Stimulated activated CD4-positive, alpha-beta T cell treated with anti-CD3 and anti-CD28 coated beads, TNF-alpha, amount 100 ng/mL, for 48 hours (primary cell): ENCODE measurements around the gene JAZF1.

Experiments used
- DNase-seq, 3 donors: peaks; one replicate each; pipeline ENCODE4 v3.0.0-alpha.2; 2020; ENCODE audit warnings: low read depth in 3 of 3

Gene JAZF1

DNA sequence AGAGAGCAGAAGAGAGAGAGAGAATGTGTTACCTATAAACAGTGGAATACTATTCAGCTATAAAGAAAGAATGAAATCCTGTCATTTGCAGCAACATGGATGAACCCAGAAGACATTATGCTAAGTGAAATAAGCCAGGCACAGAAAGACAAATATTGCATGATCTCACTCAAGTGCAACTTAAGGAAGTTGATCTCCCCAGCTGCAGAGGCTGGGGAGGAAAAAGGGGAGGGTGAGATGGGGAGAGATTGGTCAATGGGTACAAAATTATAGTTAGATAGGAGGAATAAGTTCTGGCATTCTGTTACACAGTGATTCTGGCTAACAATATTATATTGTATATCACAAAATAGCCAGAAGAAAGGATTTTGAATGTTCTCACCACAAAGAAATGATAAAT is 11.2 kb upstream of the JAZF1 start:
- DNase-seq: no peak

DNA sequence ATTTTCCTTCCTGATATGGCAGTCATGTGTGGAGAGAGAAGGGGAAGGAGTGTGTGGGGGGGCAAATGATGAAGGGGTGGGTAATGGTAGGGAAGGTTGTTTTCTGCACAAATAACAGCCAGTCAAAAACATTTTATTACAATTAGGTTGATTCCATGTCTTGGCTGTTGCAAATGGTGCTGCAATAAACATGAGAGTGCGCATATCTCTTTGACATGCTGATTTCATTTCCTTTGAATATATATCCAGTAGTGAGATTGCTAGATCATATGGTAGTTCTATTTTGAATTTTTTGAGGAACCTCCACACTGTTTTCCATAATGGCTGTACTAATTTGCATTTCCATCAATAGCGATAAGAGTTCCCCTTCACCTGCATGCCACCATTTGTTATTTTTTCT is 10.6 kb upstream of the JAZF1 start:
- DNase-seq: no peak

DNA sequence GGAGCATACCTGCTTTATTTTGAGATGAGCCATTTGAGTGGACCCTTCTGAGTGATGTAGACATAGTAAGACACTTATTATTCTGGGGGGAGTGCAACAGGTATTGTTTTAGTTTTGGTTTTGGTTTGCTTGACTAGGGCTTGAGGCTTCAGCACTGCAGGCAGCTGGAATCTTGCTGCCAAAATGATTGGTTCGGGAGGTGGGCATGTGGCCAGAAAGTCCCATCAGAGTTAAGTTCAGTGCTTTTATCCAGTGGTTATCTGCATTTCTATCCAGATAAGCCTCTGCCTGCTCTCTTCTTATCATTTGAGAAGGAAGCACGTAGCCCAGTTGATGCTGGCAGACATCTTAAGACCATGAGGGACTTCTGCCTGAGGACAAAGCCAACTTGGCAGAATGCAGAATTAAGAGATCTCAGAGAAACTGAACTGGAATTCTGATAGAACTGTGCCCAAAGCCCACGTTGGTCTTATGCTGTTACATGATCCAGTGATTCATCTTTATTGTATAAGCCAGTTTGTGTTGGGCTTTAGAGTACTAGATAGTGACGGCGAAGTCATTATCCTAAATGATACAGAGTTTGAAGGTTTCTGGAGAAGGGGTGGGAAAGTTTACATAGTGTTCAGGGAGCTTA is 9.6 kb upstream of the JAZF1 start:
- no peak for DNase-seq

DNA sequence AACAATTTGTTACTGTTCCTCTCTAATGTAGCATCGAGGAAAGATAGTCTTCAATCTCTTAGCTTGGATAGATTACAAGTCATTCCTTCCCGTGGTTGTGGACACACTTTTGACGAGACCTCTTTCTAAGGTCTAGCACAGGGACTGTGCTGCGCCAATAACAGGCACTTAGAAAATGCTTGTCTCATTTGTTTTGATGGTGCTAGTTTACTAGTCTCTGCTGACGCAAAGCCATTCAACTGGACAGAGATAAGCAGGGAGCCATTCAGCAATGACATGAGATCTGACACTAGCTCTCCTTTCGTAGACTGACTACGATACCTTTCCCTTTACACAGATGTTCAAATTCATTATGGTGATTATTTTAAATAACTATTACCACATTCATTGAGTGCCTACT is 6.4 kb upstream of the JAZF1 start:
- no peak for DNase-seq

DNA sequence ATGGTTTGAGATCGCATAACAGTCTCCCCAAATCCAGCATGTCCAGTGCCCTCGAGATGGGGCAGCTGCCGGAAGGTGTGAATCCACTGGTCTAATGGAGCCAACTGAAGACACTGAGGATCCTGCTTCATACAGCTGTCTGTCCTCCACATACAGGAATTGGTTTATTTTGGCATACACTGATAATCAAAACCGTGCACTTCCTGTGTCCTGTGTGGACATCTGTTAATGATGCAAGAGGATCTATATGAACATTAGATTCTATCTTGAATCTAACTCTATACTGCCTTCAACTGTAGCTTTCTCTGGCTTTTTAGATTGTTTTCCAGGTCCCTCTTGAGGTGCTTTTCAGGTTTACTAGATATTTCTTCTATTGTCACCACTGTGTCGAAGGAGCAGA is 3.0 kb upstream of the JAZF1 start:
- no peak for DNase-seq

DNA sequence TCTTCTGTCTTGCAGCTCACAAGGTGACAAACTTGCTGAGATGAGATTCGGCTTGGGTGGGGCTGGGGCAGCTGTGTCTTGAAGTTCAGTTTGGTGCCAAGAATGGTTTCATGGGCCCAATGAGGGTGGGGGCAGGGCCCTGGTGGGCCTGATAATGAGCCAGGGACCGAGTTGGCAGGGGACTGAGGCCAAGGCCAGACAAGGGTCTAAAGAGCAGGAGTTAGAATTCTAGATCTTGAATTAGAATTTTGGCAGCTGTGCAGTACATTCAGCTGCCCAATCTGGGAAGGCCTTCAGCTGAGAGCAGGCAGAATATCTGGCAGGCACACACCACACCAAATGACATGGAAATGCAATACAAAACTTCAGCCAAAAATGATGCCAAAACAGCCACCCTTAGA is 1.5 kb upstream of the JAZF1 start:
- DNase-seq: no peak

DNA sequence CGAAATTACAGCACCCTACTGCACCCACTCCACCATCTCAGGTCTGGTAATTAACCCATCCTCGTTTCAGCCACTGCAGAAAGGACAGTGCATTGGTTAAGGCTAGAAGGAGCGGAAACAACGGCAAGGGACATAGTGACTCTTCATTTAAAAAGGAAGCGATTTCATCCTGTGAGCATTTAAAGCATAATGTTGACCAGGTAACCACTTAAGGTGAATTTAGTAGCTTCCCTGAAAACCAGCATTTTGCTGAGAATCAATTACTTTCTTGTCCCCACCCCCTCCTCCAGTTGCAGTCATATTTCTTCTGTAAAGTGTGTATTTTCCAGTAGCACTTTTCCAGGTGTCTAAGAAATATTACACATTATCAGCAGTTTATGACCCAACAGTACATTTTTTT is 821 bp upstream of the JAZF1 start:
- DNase-seq: no peak

DNA sequence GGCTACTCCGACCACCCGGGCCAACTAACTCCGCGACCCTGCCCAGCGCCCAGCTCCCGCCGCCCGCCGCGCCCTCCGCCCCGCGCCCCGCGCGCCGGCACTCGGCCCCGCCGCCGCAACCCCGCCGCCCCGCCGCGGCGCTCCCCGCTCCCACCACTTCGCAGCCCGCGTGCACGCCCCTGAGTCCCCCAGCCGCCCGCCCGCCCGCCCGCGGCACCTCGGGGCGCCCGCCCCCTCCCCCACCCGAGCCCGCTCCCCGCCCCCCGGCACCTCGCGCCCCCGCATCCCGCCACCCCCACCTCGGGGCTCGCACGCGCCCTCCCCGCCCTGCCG is 598 bp downstream of the JAZF1 start:
- no peak for DNase-seq

DNA sequence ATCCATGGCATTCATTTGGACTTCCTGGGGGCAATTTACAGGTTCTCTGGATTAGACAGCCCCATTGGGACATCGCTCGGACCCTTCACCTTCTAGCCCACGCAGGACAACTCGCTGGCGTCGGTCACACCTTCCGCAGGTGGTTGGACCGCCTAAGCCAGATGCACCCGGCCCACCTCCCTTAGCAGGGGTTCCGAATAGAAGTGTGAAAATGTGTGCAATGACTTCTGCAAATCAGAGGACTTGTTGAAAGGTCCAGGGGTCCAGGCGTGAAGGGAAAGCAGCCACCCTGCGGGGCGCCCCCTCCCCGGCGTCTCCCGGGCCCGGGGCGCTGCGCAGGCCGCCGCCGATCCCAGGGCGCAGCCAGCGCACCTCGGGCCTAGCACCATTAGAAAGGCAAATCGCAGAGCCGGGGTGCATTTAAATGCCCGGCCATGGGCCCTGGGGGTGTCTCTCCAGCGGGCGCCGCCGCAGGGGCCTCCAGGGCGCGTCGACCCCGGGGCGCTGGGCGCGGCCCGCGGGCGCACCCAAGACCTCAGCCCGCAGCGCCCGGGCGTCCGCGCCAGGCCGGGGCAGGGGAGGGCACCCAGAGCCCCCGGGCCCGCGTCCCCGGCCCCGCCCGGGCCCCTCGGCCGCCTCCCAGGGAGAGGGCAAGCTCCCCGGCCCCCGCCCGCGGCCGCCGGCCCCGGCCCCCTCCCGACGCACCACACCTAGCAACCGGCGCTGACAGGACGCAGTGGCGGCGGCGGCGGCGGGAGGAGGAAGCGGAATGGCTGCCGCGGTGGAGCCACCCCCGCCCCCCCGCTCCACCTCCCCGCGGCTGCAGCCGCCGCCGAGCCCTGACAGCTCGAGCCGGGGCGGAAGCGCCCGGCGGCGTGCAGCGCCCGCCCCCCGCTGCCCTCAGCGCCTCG is 1.2 kb downstream of the JAZF1 start:
- peak in 2 of 3 donors; percentile 27 to 51 for DNase-seq

DNA sequence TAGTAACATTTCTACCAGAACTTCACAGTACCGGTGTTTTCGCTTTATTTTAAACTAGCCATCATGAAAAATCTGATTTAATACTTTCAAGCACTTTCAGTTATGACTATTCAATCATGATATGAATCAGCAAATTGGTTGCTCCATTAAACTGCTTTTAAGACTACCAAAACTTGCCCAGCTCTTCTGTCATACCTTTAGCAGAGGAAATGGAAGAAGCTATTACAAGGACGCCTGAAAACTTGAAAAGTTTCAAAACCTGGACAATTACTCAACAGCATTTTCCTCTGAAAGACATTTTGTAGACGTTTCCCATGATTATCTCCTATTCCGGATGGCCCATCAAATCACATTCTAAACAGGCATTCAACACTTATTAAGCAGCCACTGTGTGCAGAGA is 2.0 kb downstream of the JAZF1 start:
- no peak for DNase-seq

DNA sequence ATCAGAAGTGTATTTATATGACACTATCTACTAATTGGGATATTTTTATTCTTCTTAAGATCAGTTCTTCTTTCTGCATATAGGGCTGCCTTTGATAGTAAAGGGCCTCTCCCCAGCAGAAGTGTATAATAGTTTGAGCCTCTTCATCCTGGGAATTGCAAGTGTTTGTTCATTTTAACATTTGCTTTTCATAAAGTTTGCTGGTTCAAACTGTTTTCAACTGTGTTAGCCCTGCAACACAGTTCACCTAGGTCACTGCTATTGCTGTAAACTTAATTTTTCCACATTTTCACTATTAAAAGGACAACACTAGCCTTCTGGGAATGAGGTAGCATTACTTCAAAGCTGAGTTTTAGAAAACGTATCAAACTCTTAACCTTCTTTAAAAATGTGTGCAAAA is 2.8 kb downstream of the JAZF1 start:
- no peak for DNase-seq

DNA sequence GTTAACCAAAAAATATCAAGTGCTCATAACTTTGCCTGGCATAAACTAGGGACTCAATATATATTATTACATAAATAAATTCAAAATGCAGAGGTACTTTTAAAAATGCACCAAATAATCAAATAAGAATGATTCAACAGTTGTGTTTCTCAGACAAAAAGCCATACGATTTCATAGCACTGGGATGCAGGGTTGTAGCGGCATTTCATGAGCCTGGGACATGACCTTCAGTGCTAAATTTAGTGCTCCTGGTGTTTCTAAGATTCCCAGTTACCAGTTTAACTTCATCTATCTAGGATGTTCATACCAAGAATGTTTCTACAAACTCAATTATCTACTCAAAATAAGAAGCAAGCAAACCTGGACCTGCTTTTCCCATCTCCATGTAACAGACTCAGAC is 4.0 kb downstream of the JAZF1 start:
- DNase-seq: no peak

DNA sequence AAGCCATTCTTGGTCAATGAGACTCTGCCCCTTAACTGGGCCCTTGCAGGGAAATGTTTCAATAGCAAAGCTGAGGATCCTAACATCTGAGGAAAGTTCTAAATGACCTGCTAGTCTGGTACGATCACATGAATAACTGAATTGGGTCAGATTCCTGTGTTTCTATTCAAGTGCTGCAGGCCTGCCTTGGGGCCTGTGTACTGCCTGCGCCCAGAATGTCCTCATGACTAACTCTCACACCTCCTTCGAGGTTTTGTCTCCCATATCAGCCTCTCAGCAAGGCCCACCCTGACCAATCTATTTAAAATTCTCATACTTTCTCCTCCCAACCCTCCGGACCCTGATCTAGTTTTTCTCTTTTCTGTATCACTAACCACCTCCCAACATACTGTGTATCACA is 4.4 kb downstream of the JAZF1 start:
- no peak for DNase-seq

DNA sequence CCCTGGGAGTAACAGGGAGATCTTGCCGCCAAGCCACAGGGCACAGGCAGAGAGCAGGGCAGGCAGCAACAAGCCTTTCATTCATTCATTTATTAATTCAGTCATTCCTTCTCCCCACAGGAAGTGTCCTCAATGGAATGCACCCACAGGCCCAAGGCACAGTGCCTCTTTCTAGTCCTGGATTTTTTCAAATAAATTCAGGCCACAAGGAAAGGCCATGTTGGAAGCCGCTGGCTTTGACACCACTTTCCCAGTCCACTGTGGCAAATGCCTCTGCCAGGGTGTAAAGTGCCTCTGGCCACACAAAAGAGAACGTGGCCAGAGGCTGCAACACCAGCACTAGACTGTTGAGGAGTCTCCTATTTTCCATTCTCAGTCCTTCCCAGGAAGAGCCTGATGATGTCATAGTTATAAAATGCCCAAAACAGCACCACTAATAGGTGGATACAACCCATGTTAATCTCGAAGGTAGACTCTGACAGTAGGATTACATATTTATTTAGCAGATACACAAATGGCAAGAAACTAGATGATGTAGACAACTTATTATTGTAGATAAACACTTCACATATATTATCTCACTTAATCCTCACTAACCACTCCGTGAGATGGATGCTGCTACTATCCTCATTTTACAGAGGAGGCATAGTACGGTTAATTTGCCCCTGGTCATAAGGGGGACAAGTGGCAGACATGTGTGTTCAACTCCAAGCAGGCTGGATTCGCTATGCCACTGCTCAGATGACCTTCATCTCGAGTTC is 5.5 kb downstream of the JAZF1 start:
- DNase-seq: no peak

DNA sequence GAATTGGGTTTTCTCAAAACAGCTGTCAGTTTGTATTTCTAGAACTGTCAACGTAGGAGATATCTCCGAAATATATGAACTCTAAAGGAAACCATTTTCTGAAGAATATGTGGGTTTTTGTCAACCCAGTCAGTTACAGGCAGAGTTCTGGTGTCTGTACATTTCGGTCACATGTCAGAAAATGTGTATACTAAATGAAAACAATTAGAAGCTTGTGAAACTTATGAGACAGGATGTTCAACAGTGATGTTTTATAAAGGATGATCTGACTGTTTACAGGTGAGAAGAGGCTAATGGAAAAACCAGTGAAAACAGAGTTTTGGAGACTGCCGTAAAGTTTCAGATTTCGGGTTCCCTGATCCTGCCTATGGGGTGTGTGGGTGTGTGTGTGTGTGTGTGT is 6.2 kb downstream of the JAZF1 start:
- DNase-seq: no peak

DNA sequence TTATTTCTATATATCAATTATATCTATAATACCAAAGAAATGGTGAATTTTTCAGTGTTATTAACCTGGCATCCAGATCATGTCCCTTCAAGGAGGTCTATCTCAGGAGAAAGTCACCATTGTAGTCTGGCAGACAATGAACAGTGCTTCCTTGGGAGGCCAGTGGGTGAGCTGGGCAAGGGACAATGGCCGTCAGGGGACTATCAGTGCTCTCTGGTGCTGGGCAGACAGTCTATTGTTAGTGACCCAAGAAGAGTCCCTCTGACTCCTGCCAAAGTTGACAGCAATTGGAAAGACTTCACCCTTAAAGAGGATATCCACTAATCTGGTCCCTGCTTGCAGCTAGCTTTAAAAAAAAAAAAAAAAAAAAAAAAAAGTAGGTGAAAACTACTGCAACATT is 7.1 kb downstream of the JAZF1 start:
- DNase-seq: no peak

DNA sequence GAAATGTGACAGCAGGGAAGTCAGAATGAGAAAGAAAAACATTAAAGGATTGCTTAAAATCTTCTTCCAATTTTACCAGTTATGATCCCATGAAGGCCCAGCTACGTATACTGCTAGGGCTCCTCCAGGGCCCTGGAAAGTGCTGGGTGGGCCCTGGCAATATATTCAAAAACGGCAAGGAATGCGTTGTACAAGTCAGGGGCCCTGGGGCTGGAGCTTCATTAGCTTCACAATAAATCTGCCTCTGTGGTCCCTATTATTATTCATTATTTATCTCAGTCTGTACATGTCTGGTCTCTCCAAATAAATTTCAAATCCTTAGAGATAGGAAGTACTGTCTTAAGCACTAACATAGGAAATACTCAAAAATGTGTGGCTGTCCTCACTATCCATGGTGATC is 7.6 kb downstream of the JAZF1 start:
- DNase-seq: no peak

DNA sequence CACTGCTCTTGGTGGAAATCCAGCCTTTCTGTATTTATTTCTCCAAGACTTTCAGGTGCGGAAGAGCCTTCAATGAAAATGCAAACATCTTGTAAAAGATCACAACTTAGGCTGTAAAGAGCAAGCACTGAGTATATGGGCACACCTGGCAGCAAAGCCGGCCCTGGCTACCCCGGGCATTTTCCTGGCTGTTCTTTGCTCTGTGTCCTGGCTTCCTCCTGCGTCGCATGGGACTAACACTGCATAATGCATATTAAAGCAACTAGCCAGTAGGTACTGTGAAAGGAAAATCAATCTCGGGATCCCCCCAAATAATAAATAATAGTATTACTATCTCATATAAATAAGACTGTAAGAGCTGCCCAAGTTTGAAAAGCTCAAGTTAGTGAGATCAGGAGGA is 9.9 kb downstream of the JAZF1 start:
- DNase-seq: no peak

DNA sequence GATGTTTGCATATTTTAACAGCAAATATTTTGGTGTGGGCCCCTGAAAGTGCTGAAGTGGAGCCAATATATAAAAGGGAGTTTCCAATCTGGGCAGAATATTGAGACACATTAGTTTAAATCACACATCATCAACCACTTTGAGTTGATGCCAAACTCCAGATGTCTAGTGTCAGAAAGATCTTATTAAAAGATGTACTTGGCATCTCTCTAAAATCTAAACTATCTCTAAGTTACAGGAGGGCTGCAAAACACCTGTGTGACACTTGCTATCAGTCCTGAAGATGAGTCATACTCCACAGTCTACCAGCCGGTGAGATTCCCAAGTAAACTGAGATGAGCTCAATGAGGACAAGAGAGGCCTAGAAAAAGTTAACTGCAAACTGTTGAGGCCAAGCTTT is 11.4 kb downstream of the JAZF1 start:
- no peak for DNase-seq

DNA sequence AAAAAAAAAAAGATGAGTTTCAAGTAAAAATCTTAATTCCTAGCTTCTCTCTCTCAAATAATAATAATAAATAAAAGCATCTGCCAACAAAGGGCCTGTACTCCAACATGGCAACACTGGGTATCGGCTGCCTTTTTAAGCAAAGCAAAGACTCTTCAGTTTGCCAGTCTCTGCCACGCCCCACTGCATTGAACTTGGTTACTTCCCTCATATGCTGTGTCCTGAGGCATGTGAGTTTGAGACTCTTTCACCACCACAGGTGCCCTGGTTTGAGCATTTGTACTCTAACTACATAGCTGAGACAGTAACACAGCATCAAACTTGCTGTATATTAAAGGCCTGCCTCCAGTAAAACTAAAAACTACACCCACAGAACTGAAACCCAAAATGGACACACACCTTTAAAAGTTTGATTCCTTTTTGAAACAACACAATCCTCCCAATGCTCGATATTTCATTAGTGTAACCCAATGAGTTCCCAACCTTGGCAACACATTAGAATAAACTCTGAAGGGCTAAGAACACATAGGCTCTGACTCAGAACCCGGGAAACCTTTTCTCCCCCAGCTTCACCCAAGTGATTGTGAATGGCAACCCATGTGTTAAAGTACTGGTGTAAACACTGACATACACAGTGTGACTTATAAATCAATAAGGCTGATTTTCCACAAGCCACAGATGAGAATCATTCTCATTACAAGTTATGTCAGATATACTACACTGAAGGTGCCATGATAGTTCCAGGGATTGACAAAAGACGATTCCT is 12.0 kb downstream of the JAZF1 start:
- no peak for DNase-seq

DNA sequence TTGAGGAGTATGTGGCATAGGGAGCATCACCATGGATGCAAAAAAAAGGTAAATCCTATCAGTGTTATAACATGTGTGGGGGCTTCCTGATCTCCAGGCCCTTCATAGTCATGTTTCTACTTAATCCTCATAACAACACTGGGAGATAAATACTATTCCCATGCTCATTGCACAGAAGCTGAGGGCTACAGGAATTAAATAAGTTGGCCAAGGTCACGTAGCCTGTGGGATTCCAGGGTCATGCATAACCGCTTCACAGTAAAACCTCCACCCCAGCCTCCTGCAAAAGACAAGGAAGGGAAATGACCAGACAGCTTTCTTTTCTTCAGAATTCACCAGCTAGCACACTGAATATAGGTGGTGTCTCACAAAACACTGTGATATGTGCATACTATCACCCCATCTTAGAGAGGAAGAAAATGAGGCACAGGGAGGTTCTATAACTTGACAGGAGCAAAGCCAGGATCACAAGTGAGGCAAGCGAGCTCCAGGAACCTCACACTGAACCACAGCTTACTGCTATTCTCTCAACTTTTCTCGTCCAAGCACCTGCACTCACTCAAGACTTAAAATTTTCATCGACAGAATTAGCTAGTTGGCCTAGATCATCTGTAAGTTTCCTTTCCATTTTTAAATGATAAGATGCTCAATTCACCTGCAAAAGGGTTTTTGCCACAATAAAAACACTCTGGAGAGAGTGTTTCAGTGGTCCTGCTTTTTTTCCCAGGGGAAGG is 13.4 kb downstream of the JAZF1 start:
- DNase-seq: no peak
